Hepatocyte (in vitro differentiated cells): Measurements from ENCODE around the gene TIGD2.

ENCODE experiments used
- CTCF ChIP-seq: fragments of 200-600 bp; sonication (generic); IDR thresholded peaks from 2 replicates; pipeline ENCODE4 v1.5.1; 2016; ENCODE audit warnings: antibody characterized with exemption, mild to moderate bottlenecking; ENCODE audit not compliant: poor library complexity
- EZH2phosphoT487 ChIP-seq: fragments of 200-600 bp; sonication (generic); IDR thresholded peaks from one replicate; pipeline ENCODE4 v1.6.1; 2018; ENCODE audit warnings: antibody characterized with exemption, mild to moderate bottlenecking, low read depth, moderate library complexity; ENCODE audit not compliant: unreplicated experiment, severe bottlenecking

GRCh38 chr4:89156174-89156914 lies 45.0 kb downstream of the TIGD2 start:
- TF ChIP-seq CTCF (no peak), EZH2phosphoT487 (no peak)
